Smooth muscle cell (in vitro differentiated cells): ENCODE results near the gene KCNAB2. TPM values are rescaled to one million over a fixed set of nuclear protein-coding genes. Genes with fewer than 3 reads are reported as not detected.

Experiments used
- DNase-seq: peaks from one replicate; lab custom pipeline; 2025; ENCODE audit not compliant: unreplicated experiment; lab: John Stamatoyannopoulos, UW
- H2AFZ ChIP-seq: fragments of 200-600 bp; sonication (generic); 2 replicates; pipeline ENCODE4 v1.6.0; 2016; ENCODE audit warnings: antibody characterized with exemption, low read depth, mild to moderate bottlenecking
- H3F3A ChIP-seq: fragments of 200-600 bp; sonication (generic); 2 replicates; pipeline ENCODE4 v1.6.0; 2017; ENCODE audit warnings: antibody characterized with exemption, low read depth
- H3K27ac ChIP-seq: fragments of 200-600 bp; sonication (generic); 2 replicates; pipeline ENCODE4 v1.5.1; 2016; ENCODE audit warnings: low read depth, mild to moderate bottlenecking
- H3K27me3 ChIP-seq: fragments of 200-600 bp; sonication (generic); 2 replicates; pipeline ENCODE4 v1.6.1; 2016; ENCODE audit warnings: low read depth, mild to moderate bottlenecking
- H3K36me3 ChIP-seq: fragments of 200-600 bp; sonication (generic); 2 replicates; pipeline ENCODE4 v1.5.1; 2016; ENCODE audit warnings: low read depth
- H3K4me1 ChIP-seq: fragments of 200-600 bp; sonication (generic); 2 replicates; pipeline ENCODE4 v1.5.1; 2016; ENCODE audit warnings: low read depth
- H3K4me2 ChIP-seq: fragments of 200-600 bp; sonication (generic); 2 replicates; pipeline ENCODE4 v1.6.0; 2016; ENCODE audit warnings: mild to moderate bottlenecking
- H3K4me3 ChIP-seq: fragments of 200-600 bp; sonication (generic); 2 replicates; pipeline ENCODE4 v1.5.1; 2016; ENCODE audit warnings: mild to moderate bottlenecking
- H3K79me2 ChIP-seq: fragments of 200-600 bp; sonication (generic); 2 replicates; pipeline ENCODE4 v1.6.0; 2016; ENCODE audit warnings: low read depth, mild to moderate bottlenecking
- H3K9ac ChIP-seq: fragments of 200-600 bp; sonication (generic); 2 replicates; pipeline ENCODE4 v1.6.0; 2016; ENCODE audit warnings: low read depth
- H3K9me3 ChIP-seq: fragments of 200-600 bp; sonication (generic); replicated peaks from 2 replicates; pipeline ENCODE4 v1.5.1; 2016; ENCODE audit warnings: low read depth
- H4K20me1 ChIP-seq: fragments of 200-600 bp; sonication (generic); 2 replicates; pipeline ENCODE4 v1.6.0; 2016; ENCODE audit warnings: low read depth
- WGBS: methylation state at CpG from one replicate; pipeline ENCODE4 v1.1.7; 2016; ENCODE audit warnings: low lambda C conversion rate; 5-methylcytosine and 5-hydroxymethylcytosine counted together
- polyA plus RNA-seq: library from polyadenylated mRNA; unstranded; fragments of >200 nt; fragmentation: Nextera tagmentation; extraction: Ambion mirVana; gene quantifications from 2 replicates; pipeline ENCODE4 v1.2.1, GENCODE V29; 2016
- total RNA-seq: library from RNA; depleted of rRNA; stranded (reverse); fragments of >200 nt; gene quantifications from 2 replicates; pipeline ENCODE4 v1.2.3, GENCODE V29; 2014
- TF ChIP-seq, protein P1 (sequence below): fragments of 200-600 bp; sonication (generic); IDR thresholded peaks from 2 replicates; pipeline ENCODE4 v1.5.1; 2017; ENCODE audit warnings: borderline replicate concordance, mild to moderate bottlenecking, antibody characterized with exemption; ENCODE audit not compliant: insufficient read depth, poor library complexity, severe bottlenecking

Gene KCNAB2
- total and polyA plus RNA-seq, 2 experiments from 2014 or later = 3.6 to 3.9 TPM

DNA sequence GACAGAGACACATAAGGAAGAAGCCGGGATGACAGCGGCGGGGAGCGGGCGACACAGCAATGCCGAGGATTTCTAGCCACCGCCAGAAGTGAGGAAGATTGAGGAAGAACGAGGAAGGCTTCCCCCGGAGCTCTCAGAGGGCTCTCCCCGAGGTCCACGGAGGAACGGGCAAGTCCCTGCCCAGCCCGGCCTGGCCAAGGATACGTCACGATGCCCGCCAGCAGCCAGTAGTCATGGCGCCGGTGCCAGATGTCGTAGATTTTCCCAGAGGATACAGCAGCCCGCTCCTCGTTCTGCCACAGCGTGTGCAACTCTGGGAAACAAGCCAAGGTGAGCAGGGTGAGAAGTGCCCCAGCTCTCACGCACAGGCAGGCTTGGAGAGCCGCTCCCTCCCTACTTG lies 65.9 kb downstream of the KCNAB2 start:
- TF ChIP-seq, protein P1, sequence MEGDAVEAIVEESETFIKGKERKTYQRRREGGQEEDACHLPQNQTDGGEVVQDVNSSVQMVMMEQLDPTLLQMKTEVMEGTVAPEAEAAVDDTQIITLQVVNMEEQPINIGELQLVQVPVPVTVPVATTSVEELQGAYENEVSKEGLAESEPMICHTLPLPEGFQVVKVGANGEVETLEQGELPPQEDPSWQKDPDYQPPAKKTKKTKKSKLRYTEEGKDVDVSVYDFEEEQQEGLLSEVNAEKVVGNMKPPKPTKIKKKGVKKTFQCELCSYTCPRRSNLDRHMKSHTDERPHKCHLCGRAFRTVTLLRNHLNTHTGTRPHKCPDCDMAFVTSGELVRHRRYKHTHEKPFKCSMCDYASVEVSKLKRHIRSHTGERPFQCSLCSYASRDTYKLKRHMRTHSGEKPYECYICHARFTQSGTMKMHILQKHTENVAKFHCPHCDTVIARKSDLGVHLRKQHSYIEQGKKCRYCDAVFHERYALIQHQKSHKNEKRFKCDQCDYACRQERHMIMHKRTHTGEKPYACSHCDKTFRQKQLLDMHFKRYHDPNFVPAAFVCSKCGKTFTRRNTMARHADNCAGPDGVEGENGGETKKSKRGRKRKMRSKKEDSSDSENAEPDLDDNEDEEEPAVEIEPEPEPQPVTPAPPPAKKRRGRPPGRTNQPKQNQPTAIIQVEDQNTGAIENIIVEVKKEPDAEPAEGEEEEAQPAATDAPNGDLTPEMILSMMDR = no peak
- no peak for DNase-seq
- H3K4me1 ChIP-seq = no peaks in the 10 kb centered on the region
- H3K9ac ChIP-seq = no peak overlapping the region
- no peaks in the 10 kb centered on the region for H3F3A ChIP-seq
- no peaks in the 10 kb centered on the region for H3K36me3 ChIP-seq
- H4K20me1 ChIP-seq = no peaks in the 10 kb centered on the region
- H2AFZ ChIP-seq = no peak overlapping the region
- no peak overlapping the region for H3K4me2 ChIP-seq
- no peaks in the 10 kb centered on the region for H3K9me3 ChIP-seq
- 95% methylated on average over 24 of the region's 24 CpGs for WGBS
- H3K4me3 ChIP-seq = no peak overlapping the region
- H3K79me2 ChIP-seq = no peaks in the 10 kb centered on the region
- no peak overlapping the region for H3K27ac ChIP-seq
- H3K27me3 ChIP-seq = no peaks in the 10 kb centered on the region

DNA sequence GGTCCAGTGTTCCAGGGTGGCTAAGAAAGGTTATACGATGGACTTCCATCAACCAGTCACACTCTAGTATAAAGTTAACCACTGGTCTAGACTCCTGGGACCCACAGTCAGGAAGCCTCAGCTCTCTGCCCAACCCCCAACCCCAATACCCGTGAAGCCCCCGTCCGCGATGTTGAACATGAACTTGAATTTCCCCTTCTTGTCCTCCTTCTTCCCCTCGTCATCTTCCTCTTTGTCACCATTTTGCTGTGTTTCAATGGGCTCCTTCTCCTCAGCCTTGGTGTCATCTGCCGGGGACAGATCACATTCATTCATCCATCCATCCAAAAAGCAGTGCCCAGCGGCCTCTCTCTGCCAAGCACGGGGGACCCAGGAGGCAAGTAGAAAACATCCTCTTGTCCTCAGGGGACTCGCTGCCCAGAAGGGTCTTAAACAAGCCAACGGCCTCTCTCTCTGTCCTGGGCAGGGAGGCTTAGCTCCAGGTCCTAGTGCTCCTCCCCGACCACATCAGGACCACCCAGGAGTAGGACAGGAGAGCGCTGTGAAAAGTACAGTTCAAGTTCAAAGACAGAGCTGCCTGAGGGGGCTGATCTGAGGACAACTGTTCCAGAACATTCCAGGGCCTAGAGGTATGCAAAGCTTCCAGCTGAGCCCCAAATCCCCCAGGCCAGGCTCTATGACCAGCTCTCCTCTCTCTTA lies 66.5 kb downstream of the KCNAB2 start:
- no peak overlapping the region for H3K4me3 ChIP-seq
- no peaks in the 10 kb centered on the region for H3K9me3 ChIP-seq
- H3K36me3 ChIP-seq = no peaks in the 10 kb centered on the region
- no peak overlapping the region for H2AFZ ChIP-seq
- TF ChIP-seq, protein P1 = no peak
- no peaks in the 10 kb centered on the region for H3K4me1 ChIP-seq
- H3F3A ChIP-seq = no peaks in the 10 kb centered on the region
- WGBS = 88% methylated on average over 13 of the region's 13 CpGs
- H3K27me3 ChIP-seq = no peaks in the 10 kb centered on the region
- H4K20me1 ChIP-seq = no peaks in the 10 kb centered on the region
- no peaks in the 10 kb centered on the region for H3K79me2 ChIP-seq
- DNase-seq = no peak
- H3K27ac ChIP-seq = no peak overlapping the region
- H3K9ac ChIP-seq = no peak overlapping the region
- no peak overlapping the region for H3K4me2 ChIP-seq

DNA sequence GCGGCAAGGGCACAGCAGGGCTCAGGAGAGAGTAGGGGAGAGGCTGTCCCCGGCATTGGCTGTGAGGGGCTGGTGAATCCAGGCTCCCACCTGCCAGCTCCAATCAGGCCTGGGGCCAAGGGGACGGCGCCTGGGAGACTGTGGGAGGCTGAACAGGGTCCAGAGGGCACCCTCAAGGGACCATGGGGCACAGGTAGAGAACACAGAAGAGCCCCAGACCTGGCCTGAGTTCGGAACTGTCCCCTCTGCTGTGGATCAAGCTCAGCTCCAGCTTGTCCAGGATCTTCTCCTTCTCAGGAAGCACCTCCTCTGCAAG lies 67.0 kb downstream of the KCNAB2 start:
- Histone ChIP-seq H3K4me3 (no peak overlapping the region), H2AFZ (no peak overlapping the region), H3F3A (no peaks in the 10 kb centered on the region), H3K27ac (no peak overlapping the region), H3K9ac (no peak overlapping the region), H3K27me3 (no peaks in the 10 kb centered on the region), H4K20me1 (no peaks in the 10 kb centered on the region), H3K9me3 (no peaks in the 10 kb centered on the region), H3K36me3 (no peaks in the 10 kb centered on the region), H3K4me2 (no peak overlapping the region), H3K79me2 (no peaks in the 10 kb centered on the region), H3K4me1 (no peaks in the 10 kb centered on the region)
- TF ChIP-seq, protein P1 = no peak
- DNase-seq = no peak
- WGBS = 65% methylated on average over 5 of the region's 5 CpGs

DNA sequence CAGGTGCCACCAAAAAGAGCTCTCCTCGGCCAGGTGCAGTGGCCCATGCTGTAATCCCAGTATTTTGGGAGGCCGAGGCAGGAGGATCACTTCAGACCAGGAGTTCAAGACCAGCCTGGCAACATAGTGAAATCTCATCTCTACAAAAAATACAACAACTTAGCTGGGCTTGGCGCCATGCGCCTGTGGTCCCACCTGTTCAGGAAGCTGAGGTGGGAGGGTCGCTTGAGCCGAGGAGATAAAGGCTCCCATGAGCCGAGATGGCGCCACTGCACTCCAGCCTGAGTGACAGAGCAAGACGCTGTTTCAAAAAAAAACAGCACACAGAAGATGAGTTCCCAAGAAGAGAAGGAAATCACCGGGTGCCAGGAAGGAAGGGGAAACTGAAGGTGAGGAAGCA lies 67.4 kb downstream of the KCNAB2 start:
- Histone ChIP-seq H2AFZ (no peak overlapping the region), H3K36me3 (no peaks in the 10 kb centered on the region), H3K27me3 (no peaks in the 10 kb centered on the region), H3K9ac (no peak overlapping the region), H3K27ac (no peak overlapping the region), H3K4me2 (no peak overlapping the region), H3K4me1 (no peaks in the 10 kb centered on the region), H4K20me1 (no peaks in the 10 kb centered on the region), H3K79me2 (no peaks in the 10 kb centered on the region), H3K9me3 (no peaks in the 10 kb centered on the region), H3F3A (no peaks in the 10 kb centered on the region), H3K4me3 (no peak overlapping the region)
- TF ChIP-seq, protein P1 = no peak
- 92% methylated on average over 10 of the region's 10 CpGs for WGBS
- no peak for DNase-seq
